Thyroid gland (tissue), 4 donors: Measurements from ENCODE around the gene MRNIP. TPM values are rescaled to one million over a fixed set of nuclear protein-coding genes. Genes with fewer than 3 reads are reported as not detected.

Experiments
- DNase-seq, 2 donors: peaks; one replicate each; pipeline ENCODE4 v3.0.0-alpha.2; 2019
- H3K27ac ChIP-seq, 3 donors: fragments of 200-600 bp; sonication (generic); 1 replicate in 2 of 3; 2 replicates in 1 of 3; pipeline ENCODE4 v1.5.1; 2016 to 2019; ENCODE audit warnings: mild to moderate bottlenecking in 1 of 3, moderate library complexity in 1 of 3
- H3K27me3 ChIP-seq: fragments of 200-600 bp; sonication (generic); one replicate; pipeline ENCODE4 v1.5.1; 2019
- H3K36me3 ChIP-seq, 2 donors: fragments of 200-600 bp; sonication (generic); one replicate each; pipeline ENCODE4 v1.5.1; 2016 to 2019
- H3K4me1 ChIP-seq, 2 donors: fragments of 200-600 bp; sonication (generic); one replicate each; pipeline ENCODE4 v1.5.1; 2017 to 2019
- H3K4me3 ChIP-seq, 3 donors: fragments of 200-600 bp; sonication (generic); replicated peaks in 1 of 3; 1 replicate in 2 of 3; 2 replicates in 1 of 3; pipeline ENCODE4 v1.5.1; 2016; ENCODE audit warnings: mild to moderate bottlenecking in 1 of 3
- H3K9me3 ChIP-seq: fragments of 200-600 bp; sonication (generic); one replicate; pipeline ENCODE4 v1.5.1; 2017
- POLR2A ChIP-seq, 2 donors: fragments of 450-650 bp; IDR thresholded peaks; one replicate each; pipeline ENCODE4 v1.6.1; 2017; ENCODE audit warnings: antibody characterized with exemption in 2 of 2, mild to moderate bottlenecking in 2 of 2, moderate library complexity in 1 of 2
- WGBS, 2 donors: methylation state at CpG; one replicate each; pipeline ENCODE4 v1.1.5; 2017; 5-methylcytosine and 5-hydroxymethylcytosine counted together
- intact Hi-C: fragments of 100-400 bp; cut with DNase I; formaldehyde crosslinking; loops from one replicate; pipeline ENCODE4 v1.15.1; 2023
- total RNA-seq, 4 donors: library from RNA; depleted of rRNA; stranded (reverse); fragments of >200 nt; gene quantifications; one replicate each; pipeline ENCODE4 v1.2.3, GENCODE V29; 2016
- TF ChIP-seq, protein P1 (sequence below), 6 experiments: fragments of 200-600 bp in 3 of 6; fragments of 450-650 bp in 3 of 6; sonication (generic) in 3 of 6; IDR thresholded peaks; one replicate each; pipeline ENCODE4 v1.5.1; 2016 to 2019; ENCODE audit warnings: antibody characterized with exemption in 6 of 6, mild to moderate bottlenecking in 2 of 6, inconsistent platforms in 1 of 6, moderate library complexity in 1 of 6

The MRNIP gene
- total RNA-seq, 4 donors from 2014 or later: 37.1 to 68.2 (median 52.1) TPM

DNA sequence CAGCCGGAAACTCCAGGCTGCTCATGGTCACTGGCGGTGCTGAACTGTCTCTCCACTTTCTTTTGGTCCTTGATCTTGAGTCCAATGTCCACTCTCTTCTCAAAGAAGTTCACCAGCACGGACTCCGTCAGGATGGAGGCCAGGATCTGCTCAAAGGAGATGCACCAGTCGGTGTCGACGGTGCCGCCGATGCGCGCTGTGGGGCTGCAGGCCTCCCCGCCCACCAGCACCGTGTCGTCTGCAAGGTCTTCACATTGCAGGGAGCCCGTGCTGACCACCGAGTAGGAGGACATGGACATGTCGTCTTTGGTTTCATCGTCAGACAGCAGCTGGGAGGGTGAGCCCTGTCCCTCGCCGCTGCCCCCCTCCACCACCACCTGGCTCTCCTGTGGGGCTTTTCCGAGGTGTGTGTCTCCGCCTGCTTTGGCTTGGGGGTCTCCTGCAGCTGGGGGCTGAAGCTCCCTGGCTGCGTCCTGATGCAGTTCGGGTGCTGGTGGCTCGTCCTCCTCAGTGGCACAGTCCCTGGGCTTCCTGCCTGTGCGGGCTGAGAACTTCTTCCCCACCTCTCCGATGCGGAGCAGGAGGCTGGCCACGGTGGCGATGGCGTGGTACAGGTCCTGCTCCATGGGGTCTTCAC lies 5.0 kb upstream of the MRNIP start:
- Histone ChIP-seq H3K9me3 (no peaks in the 10 kb centered on the region), H3K27me3 (no peaks in the 10 kb centered on the region), H3K4me3 (no peak overlapping the region), H3K36me3 (peaks cover 23 to 26% of the 10 kb centered on the region in 2 donors), H3K4me1 (peaks cover 5 to 7% of the 10 kb centered on the region in 2 donors), H3K27ac (no peak overlapping the region)
- DNase-seq: no peak
- intact Hi-C loops: no loop called here
- no peak for TF ChIP-seq POLR2A (IDR thresholded peaks at IDR 0.05)
- TF ChIP-seq, protein P1, sequence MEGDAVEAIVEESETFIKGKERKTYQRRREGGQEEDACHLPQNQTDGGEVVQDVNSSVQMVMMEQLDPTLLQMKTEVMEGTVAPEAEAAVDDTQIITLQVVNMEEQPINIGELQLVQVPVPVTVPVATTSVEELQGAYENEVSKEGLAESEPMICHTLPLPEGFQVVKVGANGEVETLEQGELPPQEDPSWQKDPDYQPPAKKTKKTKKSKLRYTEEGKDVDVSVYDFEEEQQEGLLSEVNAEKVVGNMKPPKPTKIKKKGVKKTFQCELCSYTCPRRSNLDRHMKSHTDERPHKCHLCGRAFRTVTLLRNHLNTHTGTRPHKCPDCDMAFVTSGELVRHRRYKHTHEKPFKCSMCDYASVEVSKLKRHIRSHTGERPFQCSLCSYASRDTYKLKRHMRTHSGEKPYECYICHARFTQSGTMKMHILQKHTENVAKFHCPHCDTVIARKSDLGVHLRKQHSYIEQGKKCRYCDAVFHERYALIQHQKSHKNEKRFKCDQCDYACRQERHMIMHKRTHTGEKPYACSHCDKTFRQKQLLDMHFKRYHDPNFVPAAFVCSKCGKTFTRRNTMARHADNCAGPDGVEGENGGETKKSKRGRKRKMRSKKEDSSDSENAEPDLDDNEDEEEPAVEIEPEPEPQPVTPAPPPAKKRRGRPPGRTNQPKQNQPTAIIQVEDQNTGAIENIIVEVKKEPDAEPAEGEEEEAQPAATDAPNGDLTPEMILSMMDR (IDR thresholded peaks at IDR 0.05): no peak
- 93 to 96% methylated on average over 25 to 31 of the region's 31 CpGs for WGBS, 2 donors

DNA sequence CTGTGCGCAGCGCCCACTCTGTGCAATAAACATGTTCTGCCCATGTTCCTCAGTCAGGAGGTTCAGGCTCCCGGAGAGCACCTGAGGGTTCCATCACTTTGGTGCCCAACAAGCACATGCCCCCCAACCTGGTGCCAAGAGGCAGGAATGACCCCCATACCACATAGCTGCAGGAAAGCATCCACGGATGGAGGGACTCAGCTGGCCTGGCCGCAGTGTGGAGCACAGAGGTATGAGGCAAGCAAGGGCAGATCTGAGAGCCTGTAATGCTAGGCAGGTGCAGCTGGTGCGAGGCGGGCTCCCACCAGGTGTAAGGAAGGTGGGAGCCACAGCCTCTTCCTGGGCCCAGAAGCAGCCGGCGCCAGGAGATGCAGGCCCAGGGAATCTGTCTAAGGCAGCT lies 4.3 kb upstream of the MRNIP start:
- no peak overlapping the region for H3K27ac ChIP-seq
- H3K9me3 ChIP-seq: no peaks in the 10 kb centered on the region
- peaks cover 5 to 7% of the 10 kb centered on the region in 2 donors for H3K4me1 ChIP-seq
- H3K27me3 ChIP-seq: no peaks in the 10 kb centered on the region
- no peak for TF ChIP-seq POLR2A (IDR thresholded peaks at IDR 0.05)
- TF ChIP-seq, protein P1 (IDR thresholded peaks at IDR 0.05): no peak
- intact Hi-C loops: no loop called here
- WGBS, 2 donors: 93 to 95% methylated on average over 8 of the region's 9 CpGs
- peaks cover 23 to 26% of the 10 kb centered on the region in 2 donors for H3K36me3 ChIP-seq
- no peak for DNase-seq
- H3K4me3 ChIP-seq: no peak overlapping the region

- no peak overlapping the region for H3K4me3 ChIP-seq
- intact Hi-C loops: no loop called here
- DNase-seq: no peak
- no peaks in the 10 kb centered on the region for H3K27me3 ChIP-seq
- H3K4me1 ChIP-seq: peaks cover 5 to 7% of the 10 kb centered on the region in 2 donors
- 88 to 100% methylated on average over 1 of the region's 2 CpGs for WGBS, 2 donors
- no peak overlapping the region for H3K27ac ChIP-seq
- no peak for TF ChIP-seq POLR2A (IDR thresholded peaks at IDR 0.05)
- TF ChIP-seq, protein P1 (IDR thresholded peaks at IDR 0.05): no peak
- peaks cover 19 to 22% of the 10 kb centered on the region in 2 donors for H3K36me3 ChIP-seq
- no peaks in the 10 kb centered on the region for H3K9me3 ChIP-seq
Observed at GRCh38 chr5:179862296-179862695, 3.7 kb upstream of the MRNIP start.

GRCh38 chr5:179860301-179860700 lies 1.7 kb upstream of the MRNIP start:
- Histone ChIP-seq H3K9me3 (no peaks in the 10 kb centered on the region), H3K4me3 (no peak overlapping the region), H3K27ac (no peak overlapping the region), H3K4me1 (peaks cover 5 to 7% of the 10 kb centered on the region in 2 donors), H3K27me3 (no peaks in the 10 kb centered on the region), H3K36me3 (peaks cover 19% of the 10 kb centered on the region in 2 donors)
- intact Hi-C loops: no loop called here
- DNase-seq: no peak
- TF ChIP-seq, protein P1 (IDR thresholded peaks at IDR 0.05): no peak
- TF ChIP-seq POLR2A (IDR thresholded peaks at IDR 0.05): no peak
- 82 to 91% methylated on average over 11 of the region's 11 CpGs for WGBS, 2 donors

GRCh38 chr5:179858241-179858585 lies 404 bp downstream of the MRNIP start:
- intact Hi-C loops: loop anchor here (5.0 kb wide), 1 partner anchor 61 kb away; no protein-coding TSS in a partner anchor
- TF ChIP-seq, protein P1 (IDR thresholded peaks at IDR 0.05): no peak
- TF ChIP-seq POLR2A (IDR thresholded peaks at IDR 0.05): no peak
- Histone ChIP-seq H3K36me3 (peaks cover 3 to 9% of the 10 kb centered on the region in 2 donors), H3K4me3 (peak overlapping the region; percentile 65 to 92 (median 82)), H3K27me3 (no peaks in the 10 kb centered on the region), H3K4me1 (peaks cover 5 to 7% of the 10 kb centered on the region in 2 donors), H3K27ac (peak overlapping the region; percentile 32 to 75 (median 38)), H3K9me3 (no peaks in the 10 kb centered on the region)
- 0% methylated on average over 21 to 32 of the region's 32 CpGs for WGBS, 2 donors
- DNase-seq: peak; percentile 53 to 54
